Stomach (tissue), 4 donors: ENCODE data around the gene GDI2.

Experiments
- CTCF ChIP-seq, 7 experiments: fragments of 450-650 bp in 4 of 7; fragments of 200-600 bp in 3 of 7; sonication (generic) in 3 of 7; IDR thresholded peaks; one replicate each; pipeline ENCODE4 v1.5.1; 2016 to 2019; ENCODE audit warnings: antibody characterized with exemption in 7 of 7, control low read depth in 2 of 7, mild to moderate bottlenecking in 1 of 7
- EP300 ChIP-seq: sonication (generic); formaldehyde crosslinking; IDR thresholded peaks from one replicate; pipeline ENCODE4 v1.6.1; 2017; ENCODE audit warnings: antibody characterized with exemption
- POLR2AphosphoS5 ChIP-seq, 3 donors: sonication (generic); formaldehyde crosslinking; IDR thresholded peaks; one replicate each; pipeline ENCODE4 v1.6.1; 2016; ENCODE audit warnings: antibody characterized with exemption in 3 of 3

DNA sequence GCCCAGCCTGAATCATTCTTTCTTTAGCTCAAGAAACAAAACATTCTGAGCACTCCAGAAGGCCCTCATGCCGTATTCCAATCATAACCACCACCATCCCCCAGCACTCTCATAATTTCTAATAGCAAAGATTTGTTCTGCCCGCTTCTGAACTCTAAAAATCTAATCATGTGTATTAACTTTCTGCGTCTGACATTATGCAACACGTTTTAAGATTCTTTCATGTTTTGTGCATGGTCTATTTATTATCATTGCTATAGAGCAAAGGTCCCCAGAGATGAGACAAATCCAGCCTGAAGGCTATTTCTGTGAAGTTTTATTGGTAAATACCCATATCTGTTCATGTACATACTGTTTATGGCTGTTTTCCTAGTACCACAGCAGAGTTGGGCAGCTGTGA is 8.8 kb downstream of the GDI2 start:
- no peak for TF ChIP-seq CTCF (IDR thresholded peaks at IDR 0.05)
- TF ChIP-seq POLR2AphosphoS5 (IDR thresholded peaks at IDR 0.05): no peak
- no peak for TF ChIP-seq EP300
